DND-41 (cell line): ENCODE data around the gene FAM168B.

Experiments
- ATAC-seq: fragments of 200-7000 bp; cut with Tn5 transposase; 3 replicates; pipeline ENCODE4 v1.9.1; 2021; ENCODE audit warnings: low read depth; ENCODE audit not compliant: insufficient read depth
- DNase-seq: peaks from one replicate; pipeline ENCODE4 v3.0.0-alpha.2; 2020
- H2AFZ ChIP-seq: 2 replicates; pipeline ENCODE4 v1.6.0; 2012; ENCODE audit warnings: low read depth, low read length
- H3K27ac ChIP-seq: 2 replicates; pipeline ENCODE4 v1.5.1; 2012; ENCODE audit warnings: low read length, inconsistent platforms
- H3K27me3 ChIP-seq: fragments of 200-600 bp; sonication (generic); 2 replicates; pipeline ENCODE4 v1.6.0; 2012; ENCODE audit warnings: low read length, mild to moderate bottlenecking, inconsistent platforms; ENCODE audit not compliant: insufficient read depth, poor library complexity
- H3K36me3 ChIP-seq: 2 replicates; pipeline ENCODE4 v1.5.1; 2012; ENCODE audit warnings: low read length, inconsistent platforms; ENCODE audit not compliant: insufficient read depth
- H3K4me1 ChIP-seq: 2 replicates; pipeline ENCODE4 v1.5.1; 2012; ENCODE audit warnings: mild to moderate bottlenecking, low read length; ENCODE audit not compliant: insufficient read depth
- H3K4me2 ChIP-seq: 2 replicates; pipeline ENCODE4 v1.6.0; 2012; ENCODE audit warnings: mild to moderate bottlenecking, moderate library complexity, low read length, inconsistent platforms; ENCODE audit not compliant: insufficient read depth
- H3K4me3 ChIP-seq, 2 experiments: fragments of 200-600 bp in 1 of 2; shearing (Covaris generic) in 1 of 2; 2 replicates each; pipeline ENCODE4 v1.5.1; 2012 to 2016; ENCODE audit warnings: inconsistent platforms in 2 of 2, low read length in 2 of 2, mild to moderate bottlenecking in 2 of 2, low read depth in 1 of 2, moderate library complexity in 1 of 2
- H3K79me2 ChIP-seq: 2 replicates; pipeline ENCODE4 v1.6.0; 2012; ENCODE audit warnings: low read length, inconsistent platforms; ENCODE audit not compliant: insufficient read depth
- H3K9ac ChIP-seq: 2 replicates; pipeline ENCODE4 v1.6.0; 2012; ENCODE audit warnings: low read depth, mild to moderate bottlenecking, inconsistent platforms, low read length, moderate library complexity
- H3K9me3 ChIP-seq: 2 replicates; pipeline ENCODE4 v1.5.1; 2012; ENCODE audit warnings: low read length, moderate library complexity, mild to moderate bottlenecking, inconsistent platforms; ENCODE audit not compliant: insufficient read depth, severe bottlenecking
- H4K20me1 ChIP-seq: 2 replicates; pipeline ENCODE4 v1.6.0; 2012; ENCODE audit warnings: low read length; ENCODE audit not compliant: insufficient read depth
- EZH2 ChIP-seq: IDR thresholded peaks from 3 replicates; pipeline ENCODE4 v1.6.1; 2012; ENCODE audit warnings: borderline replicate concordance, low read depth, mild to moderate bottlenecking, moderate library complexity, low read length, inconsistent platforms; ENCODE audit not compliant: severe bottlenecking
- TF ChIP-seq, protein P1 (sequence below): IDR thresholded peaks from 2 replicates; pipeline ENCODE4 v1.5.1; 2012; ENCODE audit warnings: borderline replicate concordance, low read length, moderate library complexity, mild to moderate bottlenecking; ENCODE audit not compliant: poor library complexity, severe bottlenecking; ENCODE audit errors: extremely low read depth

FAM168B gene

GRCh38 chr2:131043199-131044074 is 49.8 kb downstream of the FAM168B start:
- H3K4me2 ChIP-seq, result no peak overlapping the region
- no peak for ATAC-seq
- no peak overlapping the region for H2AFZ ChIP-seq

DNA sequence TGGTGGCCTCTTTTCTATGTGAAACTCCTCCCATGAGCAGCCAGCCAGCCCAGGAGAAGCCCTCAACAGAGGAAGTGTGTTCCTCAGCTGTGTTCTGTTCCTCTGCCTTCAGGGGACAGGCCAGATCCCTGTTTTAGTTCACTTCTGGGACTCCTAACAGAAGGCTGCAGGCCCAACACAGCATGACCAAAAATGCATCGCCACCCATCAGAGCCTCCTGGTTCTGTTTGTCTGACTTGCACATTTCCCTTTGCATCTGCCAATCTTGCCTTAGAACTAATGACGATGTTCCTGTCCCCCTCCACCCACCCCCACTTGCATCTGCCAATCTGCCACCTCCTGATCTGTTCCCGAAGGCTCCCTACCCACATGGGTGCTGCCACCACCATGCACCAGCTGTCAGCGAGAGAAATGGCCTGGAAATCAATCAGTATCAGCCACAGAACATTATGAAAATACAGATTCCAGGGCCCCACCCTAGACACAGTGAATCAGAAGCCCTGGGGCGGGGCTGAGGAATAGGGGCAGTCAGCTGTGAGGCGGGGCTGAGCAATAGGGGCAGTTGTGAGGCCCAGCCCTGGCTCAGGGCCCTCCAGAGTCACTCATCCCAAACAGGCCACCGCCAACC is 51.0 kb downstream of the FAM168B start:
- Histone ChIP-seq H3K79me2 (no peaks in the 10 kb centered on the region), H3K9ac (peak overlapping the region; percentile 32; the same call in 1 of the 2 replicates), H3K4me2 (no peak overlapping the region), H3K27me3 (no peaks in the 10 kb centered on the region), H4K20me1 (peaks cover 21% of the 10 kb centered on the region; the same call in 1 of the 2 replicates), H3K36me3 (peaks cover 6% of the 10 kb centered on the region; the same call in 1 of the 2 replicates), H3K4me1 (peaks cover 27% of the 10 kb centered on the region), H2AFZ (no peak overlapping the region), H3K9me3 (no peaks in the 10 kb centered on the region), H3K27ac (no peak overlapping the region), H3K4me3 (no peak overlapping the region)
- ATAC-seq, result peak; percentile 47
- no peak for TF ChIP-seq EZH2
- peak; percentile 49 for DNase-seq

More at GRCh38 chr2:131043199-131044074, 49.8 kb downstream of the FAM168B start:
- Histone ChIP-seq H3K9me3 (no peaks in the 10 kb centered on the region), H3K4me1 (peaks cover 27% of the 10 kb centered on the region), H3K9ac (no peak overlapping the region), H3K36me3 (peaks cover 18% of the 10 kb centered on the region; the same call in 1 of the 2 replicates), H3K4me3 (no peak overlapping the region), H3K27ac (no peak overlapping the region), H3K79me2 (no peaks in the 10 kb centered on the region), H4K20me1 (peaks cover 29% of the 10 kb centered on the region; the same call in 1 of the 2 replicates), H3K27me3 (no peaks in the 10 kb centered on the region)
- no peak for DNase-seq
- no peak for TF ChIP-seq EZH2
- TF ChIP-seq, protein P1, sequence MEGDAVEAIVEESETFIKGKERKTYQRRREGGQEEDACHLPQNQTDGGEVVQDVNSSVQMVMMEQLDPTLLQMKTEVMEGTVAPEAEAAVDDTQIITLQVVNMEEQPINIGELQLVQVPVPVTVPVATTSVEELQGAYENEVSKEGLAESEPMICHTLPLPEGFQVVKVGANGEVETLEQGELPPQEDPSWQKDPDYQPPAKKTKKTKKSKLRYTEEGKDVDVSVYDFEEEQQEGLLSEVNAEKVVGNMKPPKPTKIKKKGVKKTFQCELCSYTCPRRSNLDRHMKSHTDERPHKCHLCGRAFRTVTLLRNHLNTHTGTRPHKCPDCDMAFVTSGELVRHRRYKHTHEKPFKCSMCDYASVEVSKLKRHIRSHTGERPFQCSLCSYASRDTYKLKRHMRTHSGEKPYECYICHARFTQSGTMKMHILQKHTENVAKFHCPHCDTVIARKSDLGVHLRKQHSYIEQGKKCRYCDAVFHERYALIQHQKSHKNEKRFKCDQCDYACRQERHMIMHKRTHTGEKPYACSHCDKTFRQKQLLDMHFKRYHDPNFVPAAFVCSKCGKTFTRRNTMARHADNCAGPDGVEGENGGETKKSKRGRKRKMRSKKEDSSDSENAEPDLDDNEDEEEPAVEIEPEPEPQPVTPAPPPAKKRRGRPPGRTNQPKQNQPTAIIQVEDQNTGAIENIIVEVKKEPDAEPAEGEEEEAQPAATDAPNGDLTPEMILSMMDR, result no peak

DNA sequence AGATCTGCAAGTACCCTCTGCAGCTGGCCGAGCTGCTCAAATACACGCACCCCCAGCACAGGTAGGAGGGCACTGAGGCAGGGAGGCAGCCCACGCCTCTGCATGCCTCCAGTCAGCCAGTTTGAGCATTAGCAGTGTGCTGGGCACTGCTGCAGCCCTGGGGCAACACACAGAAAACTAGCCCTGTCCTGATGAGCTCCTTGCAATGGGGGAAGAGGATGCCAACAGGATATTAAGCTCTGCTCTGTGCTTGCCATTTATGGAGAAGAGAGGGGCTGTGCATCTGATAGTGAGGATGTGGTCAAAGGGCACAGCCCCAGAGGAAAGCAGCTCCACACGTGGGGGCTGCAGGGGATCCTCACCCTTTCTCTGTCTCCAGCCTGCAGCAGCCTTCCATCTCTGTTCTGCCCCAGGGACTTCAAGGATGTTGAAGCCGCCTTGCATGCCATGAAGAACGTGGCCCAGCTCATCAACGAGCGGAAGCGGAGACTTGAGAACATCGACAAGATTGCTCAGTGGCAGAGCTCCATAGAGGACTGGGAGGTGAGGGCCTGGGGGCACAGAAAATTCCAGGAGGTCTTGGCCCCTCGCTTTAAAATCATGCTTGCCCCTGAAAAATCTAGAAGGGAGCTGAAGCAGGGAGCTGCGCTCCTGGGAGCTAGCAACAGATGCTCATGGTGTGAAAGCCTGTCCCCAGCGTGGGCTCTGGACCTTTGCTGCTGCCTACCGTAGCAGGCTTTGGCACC is 51.7 kb downstream of the FAM168B start:
- H3K4me1 ChIP-seq, result peaks cover 27% of the 10 kb centered on the region
- H2AFZ ChIP-seq, result no peak overlapping the region
- no peak overlapping the region for H3K4me3 ChIP-seq
- ATAC-seq (peak; percentile 81), DNase-seq (peak; percentile 67)
- H4K20me1 ChIP-seq, result peaks cover 15% of the 10 kb centered on the region; the same call in 1 of the 2 replicates
- H3K27me3 ChIP-seq, result no peaks in the 10 kb centered on the region
- H3K9ac ChIP-seq, result peak overlapping the region; percentile 32
- H3K4me2 ChIP-seq, result no peak overlapping the region
- H3K9me3 ChIP-seq, result no peaks in the 10 kb centered on the region
- H3K36me3 ChIP-seq, result 0 out of 2 replicates have a peak, but pooled peaks cover 3% of the 10 kb centered on the region
- H3K27ac ChIP-seq, result peak overlapping the region; percentile 51
- TF ChIP-seq EZH2, result no peak
- TF ChIP-seq, protein P1, result no peak
- no peaks in the 10 kb centered on the region for H3K79me2 ChIP-seq
